GM21526 (cell line): ENCODE data around the gene SULT1A2.
"Not testable (repeated sequence)": the region's sequence is repeated elsewhere in the genome, so short reads cannot be mapped to it uniquely, and the experiment has no call there.

Experiments used
- ATAC-seq: cut with Tn5 transposase; IDR thresholded peaks from one replicate; pipeline ENCODE4 v1.9.1; 2021; ENCODE audit warnings: moderate library complexity; ENCODE audit not compliant: unreplicated experiment, low FRiP score

SULT1A2 gene

GRCh38 chr16:28596840-28597691 lies at the start of gene SULT1A2:
Gene SULT1A2, minus strand, starts transcription at chr16:28597050. Its CDS starts 1,120 bp downstream, at chr16:28595930.
- no peak for ATAC-seq

GRCh38 chr16:28639959-28640358 lies 43.1 kb upstream of the SULT1A2 start:
- not testable (repeated sequence) for ATAC-seq

GRCh38 chr16:28638359-28638758 lies 41.5 kb upstream of the SULT1A2 start:
- ATAC-seq: not testable (repeated sequence)

GRCh38 chr16:28637765-28638164 lies 40.9 kb upstream of the SULT1A2 start, which contains the start of gene NPIPB8:
Gene NPIPB8, plus strand, starts transcription at chr16:28638065. Its CDS starts 296 bp downstream, at chr16:28638361.
- ATAC-seq: not testable (repeated sequence)

- ATAC-seq: not testable (repeated sequence)
Observed at GRCh38 chr16:28636093-28636823, 39.4 kb upstream of the SULT1A2 start.

- not testable (repeated sequence) for ATAC-seq
Observed at GRCh38 chr16:28630905-28631304, 34.1 kb upstream of the SULT1A2 start.

GRCh38 chr16:28623172-28623711 lies 26.4 kb upstream of the SULT1A2 start:
- ATAC-seq: no peak

- not testable (repeated sequence) for ATAC-seq
Observed at GRCh38 chr16:28622532-28623171, 25.8 kb upstream of the SULT1A2 start.

- ATAC-seq: no peak
Observed at GRCh38 chr16:28621481-28622155, 24.8 kb upstream of the SULT1A2 start.

GRCh38 chr16:28620316-28620715 lies 23.5 kb upstream of the SULT1A2 start:
- not testable (repeated sequence) for ATAC-seq

GRCh38 chr16:28617874-28618273 lies 21.0 kb upstream of the SULT1A2 start:
- no peak for ATAC-seq

GRCh38 chr16:28616636-28617035 lies 19.8 kb upstream of the SULT1A2 start:
- ATAC-seq: no peak

- not testable (repeated sequence) for ATAC-seq
Observed at GRCh38 chr16:28616224-28616577, 19.4 kb upstream of the SULT1A2 start.

- not testable (repeated sequence) for ATAC-seq
Observed at GRCh38 chr16:28615486-28616223, 18.8 kb upstream of the SULT1A2 start.

- ATAC-seq: not testable (repeated sequence)
Observed at GRCh38 chr16:28614561-28614960, 17.7 kb upstream of the SULT1A2 start.

GRCh38 chr16:28613912-28614311 lies 17.1 kb upstream of the SULT1A2 start:
- not testable (repeated sequence) for ATAC-seq

GRCh38 chr16:28612359-28613280 lies 15.8 kb upstream of the SULT1A2 start:
- not testable (repeated sequence) for ATAC-seq

- no peak for ATAC-seq
Observed at GRCh38 chr16:28610595-28611191, 13.8 kb upstream of the SULT1A2 start.
